Caco-2 (cell line): ENCODE results near the gene EEF2. TPM values are rescaled to one million over a fixed set of nuclear protein-coding genes. Genes with fewer than 3 reads are reported as not detected.

ENCODE experiments used
- microRNA-seq: library from miRNA; unstranded; fragments of <30 nt; microRNA quantifications from one replicate; pipeline ENCODE4 v1.2.0, GENCODE V29; 2022
- total RNA-seq: library from RNA; stranded (reverse); gene quantifications from 2 replicates; pipeline ENCODE4 v1.2.3, GENCODE V29; 2022

EEF2 gene
- total RNA-seq, 1 experiment from 2014 or later: 2,157 TPM

Small RNAs within 50 kb of the gene (microRNA-seq; reads per million reads assigned to microRNA genes)
- gene MIR637: not detected

Other genes with a start within 250 kb of the EEF2 start
- 22.1 and 23.5 TPM in 2 replicates for gene APBA3, start 223.8 kb downstream of the EEF2 start, total RNA-seq
- 46.4 and 54.5 TPM in 2 replicates for gene MRPL54, start 222.8 kb downstream of the EEF2 start, total RNA-seq
- gene RAX2, start 213.2 kb downstream of the EEF2 start, total RNA-seq: not detected in 2 replicates
- gene MATK, start 199.1 kb downstream of the EEF2 start, total RNA-seq: 0.29 and 0.72 TPM in 2 replicates
- gene ZFR2, start 116.4 kb downstream of the EEF2 start, total RNA-seq: not detected in 2 replicates
- not detected in 2 replicates for gene ATCAY, start 104.8 kb downstream of the EEF2 start, total RNA-seq
- gene NMRK2, start 52.4 kb downstream of the EEF2 start, total RNA-seq: not detected in 2 replicates
- gene DAPK3, start 14.4 kb downstream of the EEF2 start, total RNA-seq: 58.6 and 66.4 TPM in 2 replicates
- gene PIAS4, start 22.3 kb upstream of the EEF2 start, total RNA-seq: 43.3 and 45.7 TPM in 2 replicates
- 11.9 and 14.7 TPM in 2 replicates for gene ZBTB7A, start 81.4 kb upstream of the EEF2 start, total RNA-seq
- 149 and 163 TPM in 2 replicates for gene MAP2K2, start 138.7 kb upstream of the EEF2 start, total RNA-seq
- gene CREB3L3, start 168.2 kb upstream of the EEF2 start, total RNA-seq: 1.1 and 2.3 TPM in 2 replicates
- gene SIRT6, start 197.1 kb upstream of the EEF2 start, total RNA-seq: 18.2 and 20.1 TPM in 2 replicates
- gene ANKRD24, start 197.2 kb upstream of the EEF2 start, total RNA-seq: 0.16 and 0.39 TPM in 2 replicates
- gene EBI3, start 244.1 kb upstream of the EEF2 start, total RNA-seq: 0.68 and 0.81 TPM in 2 replicates